GM20431 (cell line): ENCODE results near the gene GNB1.

Experiments used
- in situ Hi-C: fragments of 300-500 bp; cut with MseI, MboI; formaldehyde crosslinking; loops from one replicate; pipeline ENCODE4 v1.15.0; 2020; ENCODE audit warnings: low sequenced_read_pairs; ENCODE audit not compliant: unreplicated experiment

GNB1 gene

GRCh38 chr1:1890506-1891348 lies at the start of gene GNB1:
Gene GNB1, minus strand, starts transcription at chr1:1891087. Its CDS starts 65,634 bp downstream, at chr1:1825453.
- in situ Hi-C loops, result no loop called here

GRCh38 chr1:1940123-1940425 lies 49.2 kb upstream of the GNB1 start:
- in situ Hi-C loops, result loop anchor here (25.0 kb wide), 1 partner anchor 422 kb away; no protein-coding TSS in a partner anchor

GRCh38 chr1:1939296-1940122 lies 48.6 kb upstream of the GNB1 start:
- in situ Hi-C loops, result loop anchor here (25.0 kb wide), 1 partner anchor 423 kb away; no protein-coding TSS in a partner anchor

DNA sequence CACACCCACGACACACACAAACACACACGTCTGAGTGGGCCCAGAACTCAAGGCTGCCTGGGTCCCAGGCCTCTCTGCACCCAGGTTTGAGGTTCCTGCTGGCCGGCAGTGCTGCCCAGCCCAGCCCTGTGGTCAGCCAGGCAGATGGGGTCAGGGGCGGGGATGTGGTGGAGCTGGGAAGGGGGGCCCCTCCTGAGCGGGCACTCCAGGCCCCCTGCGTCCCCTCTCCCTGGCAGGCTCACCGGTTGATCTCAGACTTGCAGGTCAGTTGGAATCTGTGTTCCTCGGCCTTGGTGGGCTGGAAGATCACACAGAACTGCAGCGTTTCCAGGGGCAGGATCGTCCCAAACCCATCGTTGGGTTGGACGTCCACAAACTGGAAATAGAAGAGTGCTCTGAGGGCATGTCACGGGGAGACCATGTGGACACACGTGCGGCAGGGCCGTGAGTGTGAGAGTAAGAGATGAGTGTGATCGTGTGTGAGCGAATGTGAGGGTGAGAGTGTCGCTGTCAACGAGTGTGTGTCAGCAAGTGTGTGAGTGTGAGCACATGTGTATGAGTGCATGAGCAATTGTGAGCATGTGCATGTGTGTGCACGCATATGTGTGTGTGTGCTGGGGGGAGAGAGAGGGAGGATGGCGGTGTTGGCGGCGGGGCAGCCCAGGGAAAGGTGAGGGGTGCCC lies 47.9 kb upstream of the GNB1 start:
- in situ Hi-C loops, result loop anchor here (25.0 kb wide), 1 partner anchor 424 kb away; no protein-coding TSS in a partner anchor

GRCh38 chr1:1938276-1938573 lies 47.3 kb upstream of the GNB1 start:
- in situ Hi-C loops, result loop anchor here (25.0 kb wide), 1 partner anchor 424 kb away; no protein-coding TSS in a partner anchor

DNA sequence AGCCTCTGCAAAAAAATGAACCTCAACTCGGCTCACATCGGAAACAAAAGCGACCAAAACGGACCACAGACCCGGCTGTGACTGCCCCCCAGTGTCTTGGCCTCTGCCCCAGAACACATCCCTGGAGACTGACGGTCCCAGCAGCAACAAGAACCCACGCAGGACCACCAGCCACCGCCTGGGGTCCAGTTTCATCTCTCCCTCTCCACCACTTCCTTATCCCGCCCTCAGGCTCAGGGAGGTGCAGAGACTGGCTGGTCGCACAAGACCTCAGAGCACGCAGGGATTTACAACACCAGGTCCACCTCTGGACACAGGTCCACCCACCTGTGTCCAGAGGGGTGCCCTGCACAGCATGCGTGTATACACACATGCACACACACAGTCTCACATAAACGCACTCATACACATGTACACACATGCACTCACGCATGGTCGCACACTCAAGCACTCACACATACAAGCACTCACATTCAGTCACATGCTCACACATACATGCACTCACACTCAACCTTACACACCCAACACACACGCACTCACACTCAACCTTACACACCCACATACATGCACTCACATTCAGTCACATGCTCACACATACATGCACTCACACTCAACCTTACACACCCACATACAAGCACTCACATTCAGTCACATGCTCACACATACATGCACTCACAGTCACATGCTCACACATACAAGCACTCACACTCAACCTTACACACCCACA lies 46.8 kb upstream of the GNB1 start:
- in situ Hi-C loops, result loop anchor here (25.0 kb wide), 1 partner anchor 425 kb away; no protein-coding TSS in a partner anchor

GRCh38 chr1:1937061-1937460 lies 46.2 kb upstream of the GNB1 start:
- in situ Hi-C loops, result loop anchor here (25.0 kb wide), 1 partner anchor 425 kb away; no protein-coding TSS in a partner anchor

DNA sequence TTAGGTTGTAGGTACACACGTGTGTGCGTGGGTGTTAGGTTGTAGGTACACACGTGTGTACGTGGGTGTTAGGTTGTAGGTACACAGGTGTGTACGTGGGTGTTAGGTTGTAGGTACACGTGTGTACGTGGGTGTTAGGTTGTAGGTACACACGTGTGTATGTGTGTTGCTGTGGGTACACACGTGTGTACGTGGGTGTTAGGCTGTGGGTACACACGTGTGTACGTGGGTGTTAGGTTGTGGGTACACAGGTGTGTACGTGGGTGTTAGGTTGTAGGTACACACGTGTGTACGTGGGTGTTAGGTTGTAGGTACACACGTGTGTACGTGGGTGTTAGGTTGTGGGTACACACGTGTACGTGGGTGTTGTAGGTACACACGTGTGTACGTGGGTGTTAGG lies 44.0 kb upstream of the GNB1 start:
- in situ Hi-C loops, result loop anchor here (25.0 kb wide), 1 partner anchor 427 kb away; no protein-coding TSS in a partner anchor

DNA sequence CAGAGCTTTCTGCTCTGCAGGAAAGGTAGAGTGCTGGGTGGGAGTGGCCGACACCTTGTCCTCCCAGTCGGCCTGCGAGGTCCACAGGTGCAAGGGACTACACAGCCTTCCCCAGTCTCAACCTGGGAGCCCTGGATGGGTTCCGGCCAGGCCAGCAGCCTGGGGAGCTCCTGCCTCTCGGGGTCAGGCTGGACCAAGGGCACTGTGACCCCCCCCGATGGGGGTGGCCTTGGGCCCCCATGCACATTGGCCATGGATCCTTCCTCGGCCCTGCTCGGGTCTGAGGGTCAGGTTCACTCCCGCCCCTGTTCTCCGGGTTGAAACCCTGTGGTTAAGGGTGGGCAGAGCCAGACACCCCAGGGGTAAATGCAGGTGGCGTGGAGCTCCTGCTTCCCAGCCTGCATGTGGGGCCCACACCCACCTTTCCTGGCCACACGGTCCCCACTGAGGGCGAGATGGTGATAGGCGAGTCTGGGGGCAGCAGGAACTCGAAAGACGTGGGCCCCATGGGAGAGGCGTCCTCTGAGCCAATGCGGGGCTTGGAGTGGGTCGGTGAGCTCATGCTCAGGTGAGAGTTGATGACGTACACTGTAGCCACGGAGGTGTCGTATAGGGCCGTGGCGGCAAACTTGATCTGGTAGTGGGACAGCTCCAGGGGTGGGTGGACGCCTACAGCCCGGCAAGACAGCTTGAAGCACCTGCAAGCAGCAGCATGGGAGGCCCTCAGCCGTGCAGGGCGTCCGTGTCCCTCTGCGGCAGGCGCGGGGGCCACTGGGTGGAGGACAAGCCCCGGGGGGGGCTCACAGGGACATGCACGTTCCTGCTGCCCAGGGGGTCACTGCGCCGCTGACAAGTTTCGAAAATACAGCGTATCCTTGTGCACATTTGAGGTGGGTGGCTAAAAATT lies 39.0 kb upstream of the GNB1 start:
- in situ Hi-C loops, result loop anchor here (25.0 kb wide), 1 partner anchor 432 kb away; no protein-coding TSS in a partner anchor

- in situ Hi-C loops, result loop anchor here (25.0 kb wide), 1 partner anchor 433 kb away; no protein-coding TSS in a partner anchor
Measured at GRCh38 chr1:1929102-1929638, 38.3 kb upstream of the GNB1 start.

- in situ Hi-C loops, result loop anchor here (25.0 kb wide), 1 partner anchor 434 kb away; no protein-coding TSS in a partner anchor
Measured at GRCh38 chr1:1928231-1929101, 37.6 kb upstream of the GNB1 start.

DNA sequence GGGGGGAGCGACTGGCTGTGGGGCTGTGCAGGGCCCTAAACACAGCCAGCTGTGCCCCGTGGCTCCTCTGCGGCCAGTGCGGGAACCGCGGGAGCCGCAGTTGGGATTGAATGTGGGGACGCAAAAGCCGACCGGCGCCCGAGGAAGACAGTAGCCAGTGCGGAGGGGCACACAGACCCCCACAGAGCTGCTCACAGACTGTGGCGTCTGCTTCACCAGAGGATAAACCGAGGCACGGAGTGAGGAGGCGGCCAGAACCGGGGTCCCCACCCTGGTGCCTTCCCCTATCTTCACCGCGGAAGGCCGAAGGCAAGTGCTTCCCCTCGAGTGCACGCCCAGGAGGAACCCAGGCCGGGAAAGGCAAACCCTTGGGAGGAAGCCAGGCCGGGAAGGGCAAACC lies 36.9 kb upstream of the GNB1 start:
- in situ Hi-C loops, result loop anchor here (25.0 kb wide), 1 partner anchor 435 kb away; no protein-coding TSS in a partner anchor

DNA sequence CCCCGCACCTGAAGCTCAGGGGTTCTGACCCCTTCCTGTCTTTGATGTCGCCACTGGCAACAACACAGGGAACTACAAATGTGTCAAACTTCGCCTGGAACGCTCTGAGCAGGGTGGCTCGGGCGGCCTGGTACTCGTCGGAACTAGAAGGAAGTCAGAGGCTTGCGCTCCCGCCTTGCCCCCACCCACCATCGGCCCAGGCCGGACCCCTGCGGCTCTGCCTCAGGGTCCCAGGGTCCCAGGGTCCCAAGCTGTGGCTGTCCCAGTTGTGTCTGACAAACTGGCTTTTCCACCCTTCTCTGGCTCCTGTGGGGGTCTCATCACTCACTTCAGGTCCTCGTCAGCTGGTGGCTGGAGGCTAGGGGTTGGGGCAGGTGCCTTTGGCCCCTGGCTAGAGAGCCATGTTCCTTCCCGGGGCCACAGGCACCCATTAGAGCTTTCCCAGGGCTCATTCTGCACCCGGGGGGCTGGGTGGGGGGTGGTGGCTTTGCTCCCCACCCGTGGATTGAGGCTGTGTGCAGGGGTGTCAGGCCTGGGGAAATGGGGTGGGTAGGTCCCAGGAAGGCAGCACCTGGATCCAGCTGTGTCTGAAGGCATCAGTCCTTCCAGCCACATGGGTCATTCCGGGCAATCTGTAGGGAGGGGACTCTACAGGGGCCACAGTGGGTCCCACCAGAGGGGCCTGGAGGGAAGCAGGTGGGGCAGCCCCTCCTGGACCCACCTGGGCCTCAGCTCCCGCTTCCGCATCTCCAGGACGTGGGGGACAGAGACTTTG lies 36.2 kb upstream of the GNB1 start:
- in situ Hi-C loops, result loop anchor here (25.0 kb wide), 1 partner anchor 435 kb away; no protein-coding TSS in a partner anchor

- in situ Hi-C loops, result loop anchor here (25.0 kb wide), 1 partner anchor 436 kb away; no protein-coding TSS in a partner anchor
Measured at GRCh38 chr1:1926346-1926811, 35.5 kb upstream of the GNB1 start.

- in situ Hi-C loops, result loop anchor here (25.0 kb wide), 1 partner anchor 437 kb away; no protein-coding TSS in a partner anchor
Measured at GRCh38 chr1:1925437-1926345, 34.8 kb upstream of the GNB1 start.
